22Rv1 (cell line): ENCODE measurements around the gene FBRSL1.

Experiments
- ZFX ChIP-seq: fragments of 450-650 bp; IDR thresholded peaks from 2 replicates; pipeline ENCODE4 v1.6.1; 2017; ENCODE audit warnings: antibody characterized with exemption, borderline replicate concordance
- TF ChIP-seq, protein P1 (sequence below): fragments of 450-650 bp; IDR thresholded peaks from 2 replicates; pipeline ENCODE4 v1.5.1; 2017; ENCODE audit warnings: mild to moderate bottlenecking

GRCh38 chr12:132560364-132560613 is 70.3 kb downstream of the FBRSL1 start:
- TF ChIP-seq ZFX = no peak
- TF ChIP-seq, protein P1, sequence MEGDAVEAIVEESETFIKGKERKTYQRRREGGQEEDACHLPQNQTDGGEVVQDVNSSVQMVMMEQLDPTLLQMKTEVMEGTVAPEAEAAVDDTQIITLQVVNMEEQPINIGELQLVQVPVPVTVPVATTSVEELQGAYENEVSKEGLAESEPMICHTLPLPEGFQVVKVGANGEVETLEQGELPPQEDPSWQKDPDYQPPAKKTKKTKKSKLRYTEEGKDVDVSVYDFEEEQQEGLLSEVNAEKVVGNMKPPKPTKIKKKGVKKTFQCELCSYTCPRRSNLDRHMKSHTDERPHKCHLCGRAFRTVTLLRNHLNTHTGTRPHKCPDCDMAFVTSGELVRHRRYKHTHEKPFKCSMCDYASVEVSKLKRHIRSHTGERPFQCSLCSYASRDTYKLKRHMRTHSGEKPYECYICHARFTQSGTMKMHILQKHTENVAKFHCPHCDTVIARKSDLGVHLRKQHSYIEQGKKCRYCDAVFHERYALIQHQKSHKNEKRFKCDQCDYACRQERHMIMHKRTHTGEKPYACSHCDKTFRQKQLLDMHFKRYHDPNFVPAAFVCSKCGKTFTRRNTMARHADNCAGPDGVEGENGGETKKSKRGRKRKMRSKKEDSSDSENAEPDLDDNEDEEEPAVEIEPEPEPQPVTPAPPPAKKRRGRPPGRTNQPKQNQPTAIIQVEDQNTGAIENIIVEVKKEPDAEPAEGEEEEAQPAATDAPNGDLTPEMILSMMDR = no peak
